Panc1 (cell line): ENCODE data around the gene HYCC2. TPM values are rescaled to one million over a fixed set of nuclear protein-coding genes. Genes with fewer than 3 reads are reported as not detected.
"Not testable (repeated sequence)": the region's sequence is repeated elsewhere in the genome, so short reads cannot be mapped to it uniquely, and the experiment has no call there.

Experiments
- ATAC-seq: fragments of 200-7000 bp; cut with Tn5 transposase; 2 replicates; pipeline ENCODE4 v1.9.1; 2020; ENCODE audit warnings: mild to moderate bottlenecking, moderate library complexity
- BruUV-seq: library from RNA; stranded (reverse); fragments of 400-500 nt; replicated peaks from 2 replicates; lab custom pipeline; 2021; lab: Mats Ljungman, UMichigan
- CTCF ChIA-PET: fragments of 300-600 bp; sonication (Branson Sonifier 250); formaldehyde crosslinking; loops from one replicate; lab custom pipeline; 2022; ENCODE audit warnings: antibody characterized with exemption; lab: Charles Lee
- POLR2A ChIA-PET: fragments of 300-600 bp; sonication (Branson Sonifier 250); formaldehyde crosslinking; loops from one replicate; lab custom pipeline; 2022; ENCODE audit warnings: antibody characterized with exemption; lab: Charles Lee
- DNase-seq: peaks from one replicate; pipeline ENCODE4 v3.0.0-alpha.2; 2010; ENCODE audit warnings: low read depth, low spot score
- H3K27ac ChIP-seq: 2 replicates; pipeline ENCODE4 v1.5.1; 2011; ENCODE audit warnings: mild to moderate bottlenecking, low read length, inconsistent platforms
- H3K27me3 ChIP-seq: fragments of 200-500 bp; sonication (Bioruptor generic); 2 replicates; pipeline ENCODE4 v1.6.0; 2014; ENCODE audit warnings: low read length, inconsistent platforms; ENCODE audit not compliant: control insufficient read depth, insufficient read depth
- H3K36me3 ChIP-seq: fragments of 200-500 bp; sonication (Bioruptor generic); 2 replicates; pipeline ENCODE4 v1.5.1; 2014; ENCODE audit warnings: inconsistent platforms, mild to moderate bottlenecking, low read length, moderate library complexity; ENCODE audit not compliant: control insufficient read depth, insufficient read depth
- H3K4me1 ChIP-seq: 2 replicates; pipeline ENCODE4 v1.5.1; 2011; ENCODE audit warnings: inconsistent platforms, mild to moderate bottlenecking, low read length, moderate library complexity; ENCODE audit not compliant: control insufficient read depth, insufficient read depth
- H3K4me3 ChIP-seq, 2 experiments: 2 replicates each; pipeline ENCODE4 v1.5.1; 2011 to 2012; ENCODE audit warnings: low read depth in 2 of 2, low read length in 2 of 2, mild to moderate bottlenecking in 2 of 2, inconsistent platforms in 1 of 2, moderate library complexity in 1 of 2
- H3K9me3 ChIP-seq: fragments of 200-500 bp; sonication (Bioruptor generic); 2 replicates; pipeline ENCODE4 v1.5.1; 2014; ENCODE audit warnings: low read depth, mild to moderate bottlenecking, inconsistent platforms, low read length, moderate library complexity; ENCODE audit not compliant: control insufficient read depth, insufficient read depth
- POLR2AphosphoS5 ChIP-seq: IDR thresholded peaks from 2 replicates; pipeline ENCODE4 v1.6.1; 2012; ENCODE audit warnings: mild to moderate bottlenecking, low read depth, low read length, moderate library complexity
- SIN3A ChIP-seq: IDR thresholded peaks from 2 replicates; pipeline ENCODE4 v1.6.1; 2012; ENCODE audit warnings: low read depth, mild to moderate bottlenecking, low read length, moderate library complexity, borderline replicate concordance; ENCODE audit not compliant: insufficient read depth
- TCF7L2 ChIP-seq: IDR thresholded peaks from 2 replicates; pipeline ENCODE4 v1.6.1; 2011; ENCODE audit warnings: mild to moderate bottlenecking, low read depth, low read length, inconsistent platforms
- in situ Hi-C: cut with HindIII; loops from 2 replicates; pipeline ENCODE4 v1.10.0; 2016; ENCODE audit warnings: low sequenced_read_pairs, low pct_unique_long_range_greater_than_20kb
- intact Hi-C: fragments of 100-400 bp; cut with micrococcal nuclease; formaldehyde crosslinking; loops from one replicate; pipeline ENCODE4 v1.10.0; 2022; ENCODE audit not compliant: unreplicated experiment
- total RNA-seq: library from RNA; stranded (reverse); gene quantifications from one replicate; pipeline ENCODE4 v1.2.1, GENCODE V29; 2021; ENCODE audit not compliant: unreplicated experiment
- TF ChIP-seq, protein P1 (sequence below): fragments of 450-650 bp; IDR thresholded peaks from 2 replicates; pipeline ENCODE4 v1.5.1; 2017; ENCODE audit warnings: mild to moderate bottlenecking
- TF ChIP-seq, protein P2 (sequence below), 2 experiments: IDR thresholded peaks; 2 replicates each; pipeline ENCODE4 v1.6.1; 2011 to 2012; ENCODE audit warnings: low read depth in 2 of 2, control low read depth in 1 of 2, low read length in 1 of 2, mild to moderate bottlenecking in 1 of 2, moderate library complexity in 1 of 2; ENCODE audit not compliant: insufficient read depth in 1 of 2

The HYCC2 gene
- total RNA-seq, 1 experiment from 2014 or later = 12.0 TPM

DNA sequence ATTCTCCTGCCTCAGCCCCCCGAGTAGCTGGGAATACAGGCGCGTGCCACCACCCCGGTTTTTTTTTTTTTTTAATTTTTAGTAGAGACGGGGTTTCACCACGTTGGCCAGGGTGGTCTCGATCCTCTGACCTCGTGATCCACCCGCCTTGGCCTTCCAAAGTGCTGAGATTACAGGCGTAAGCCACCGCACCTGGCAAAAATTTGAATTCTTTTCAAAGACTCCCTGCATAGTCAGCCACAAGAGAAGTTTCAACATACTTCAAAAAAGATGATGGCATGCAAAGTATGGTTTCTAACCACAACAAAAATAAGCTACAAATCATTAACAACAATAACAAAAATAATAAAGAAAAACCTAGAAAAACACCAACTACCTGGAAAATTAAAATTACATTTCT lies 22.0 kb downstream of the HYCC2 start:
- no TSS peak for BruUV-seq
- H3K27me3 ChIP-seq = no peaks in the 10 kb centered on the region
- H3K36me3 ChIP-seq = no peaks in the 10 kb centered on the region
- intact Hi-C loops (no loop called here), in situ Hi-C loops (no loop called here)
- H3K27ac ChIP-seq = no peak overlapping the region
- ChIA-PET POLR2A (no interaction called here), CTCF (interaction anchor here (0.6 kb wide), 1 partner anchor 15 kb away, joined by 4 read pairs; no protein-coding TSS in a partner anchor)
- TF ChIP-seq SIN3A (no peak), POLR2AphosphoS5 (no peak), TCF7L2 (no peak)
- TF ChIP-seq, protein P1, sequence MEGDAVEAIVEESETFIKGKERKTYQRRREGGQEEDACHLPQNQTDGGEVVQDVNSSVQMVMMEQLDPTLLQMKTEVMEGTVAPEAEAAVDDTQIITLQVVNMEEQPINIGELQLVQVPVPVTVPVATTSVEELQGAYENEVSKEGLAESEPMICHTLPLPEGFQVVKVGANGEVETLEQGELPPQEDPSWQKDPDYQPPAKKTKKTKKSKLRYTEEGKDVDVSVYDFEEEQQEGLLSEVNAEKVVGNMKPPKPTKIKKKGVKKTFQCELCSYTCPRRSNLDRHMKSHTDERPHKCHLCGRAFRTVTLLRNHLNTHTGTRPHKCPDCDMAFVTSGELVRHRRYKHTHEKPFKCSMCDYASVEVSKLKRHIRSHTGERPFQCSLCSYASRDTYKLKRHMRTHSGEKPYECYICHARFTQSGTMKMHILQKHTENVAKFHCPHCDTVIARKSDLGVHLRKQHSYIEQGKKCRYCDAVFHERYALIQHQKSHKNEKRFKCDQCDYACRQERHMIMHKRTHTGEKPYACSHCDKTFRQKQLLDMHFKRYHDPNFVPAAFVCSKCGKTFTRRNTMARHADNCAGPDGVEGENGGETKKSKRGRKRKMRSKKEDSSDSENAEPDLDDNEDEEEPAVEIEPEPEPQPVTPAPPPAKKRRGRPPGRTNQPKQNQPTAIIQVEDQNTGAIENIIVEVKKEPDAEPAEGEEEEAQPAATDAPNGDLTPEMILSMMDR = no peak
- TF ChIP-seq, protein P2, sequence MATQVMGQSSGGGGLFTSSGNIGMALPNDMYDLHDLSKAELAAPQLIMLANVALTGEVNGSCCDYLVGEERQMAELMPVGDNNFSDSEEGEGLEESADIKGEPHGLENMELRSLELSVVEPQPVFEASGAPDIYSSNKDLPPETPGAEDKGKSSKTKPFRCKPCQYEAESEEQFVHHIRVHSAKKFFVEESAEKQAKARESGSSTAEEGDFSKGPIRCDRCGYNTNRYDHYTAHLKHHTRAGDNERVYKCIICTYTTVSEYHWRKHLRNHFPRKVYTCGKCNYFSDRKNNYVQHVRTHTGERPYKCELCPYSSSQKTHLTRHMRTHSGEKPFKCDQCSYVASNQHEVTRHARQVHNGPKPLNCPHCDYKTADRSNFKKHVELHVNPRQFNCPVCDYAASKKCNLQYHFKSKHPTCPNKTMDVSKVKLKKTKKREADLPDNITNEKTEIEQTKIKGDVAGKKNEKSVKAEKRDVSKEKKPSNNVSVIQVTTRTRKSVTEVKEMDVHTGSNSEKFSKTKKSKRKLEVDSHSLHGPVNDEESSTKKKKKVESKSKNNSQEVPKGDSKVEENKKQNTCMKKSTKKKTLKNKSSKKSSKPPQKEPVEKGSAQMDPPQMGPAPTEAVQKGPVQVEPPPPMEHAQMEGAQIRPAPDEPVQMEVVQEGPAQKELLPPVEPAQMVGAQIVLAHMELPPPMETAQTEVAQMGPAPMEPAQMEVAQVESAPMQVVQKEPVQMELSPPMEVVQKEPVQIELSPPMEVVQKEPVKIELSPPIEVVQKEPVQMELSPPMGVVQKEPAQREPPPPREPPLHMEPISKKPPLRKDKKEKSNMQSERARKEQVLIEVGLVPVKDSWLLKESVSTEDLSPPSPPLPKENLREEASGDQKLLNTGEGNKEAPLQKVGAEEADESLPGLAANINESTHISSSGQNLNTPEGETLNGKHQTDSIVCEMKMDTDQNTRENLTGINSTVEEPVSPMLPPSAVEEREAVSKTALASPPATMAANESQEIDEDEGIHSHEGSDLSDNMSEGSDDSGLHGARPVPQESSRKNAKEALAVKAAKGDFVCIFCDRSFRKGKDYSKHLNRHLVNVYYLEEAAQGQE (IDR thresholded peaks at IDR 0.05; ENCODE audit: insufficient read depth in 1 of 2, low read depth in 2 of 2, low read length in 1 of 2) = no peak
- no peak overlapping the region for H3K4me3 ChIP-seq
- no peaks in the 10 kb centered on the region for H3K9me3 ChIP-seq
- no peaks in the 10 kb centered on the region for H3K4me1 ChIP-seq
- no peak for DNase-seq
- no peak for ATAC-seq

DNA sequence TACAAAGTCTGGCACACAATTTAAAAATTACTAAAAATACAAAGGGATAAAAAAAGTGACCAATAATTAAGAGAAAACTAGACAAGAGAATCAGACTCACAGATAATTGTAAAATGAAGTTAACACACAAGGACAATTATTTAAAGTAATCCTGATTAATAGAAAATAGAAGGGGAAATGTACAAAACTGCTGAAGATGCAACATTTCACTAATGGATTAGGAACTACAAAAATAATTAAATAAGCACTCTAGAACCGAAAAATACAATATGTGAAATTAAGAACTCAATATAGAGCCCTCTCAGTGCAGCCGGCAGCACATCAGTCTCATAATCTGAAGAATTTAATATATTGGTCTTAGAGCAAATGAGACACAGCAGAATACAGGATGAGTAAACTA lies 24.6 kb downstream of the HYCC2 start:
- BruUV-seq = no TSS peak
- ATAC-seq = no peak
- no peak overlapping the region for H3K4me3 ChIP-seq
- CTCF ChIA-PET = no interaction called here
- POLR2A ChIA-PET = no interaction called here
- H3K27me3 ChIP-seq = no peaks in the 10 kb centered on the region
- intact Hi-C loops = no loop called here
- no peak for DNase-seq
- H3K27ac ChIP-seq = no peak overlapping the region
- no peaks in the 10 kb centered on the region for H3K4me1 ChIP-seq
- no peak for TF ChIP-seq TCF7L2
- TF ChIP-seq, protein P1 = no peak
- no peaks in the 10 kb centered on the region for H3K9me3 ChIP-seq
- no peaks in the 10 kb centered on the region for H3K36me3 ChIP-seq
- in situ Hi-C loops = no loop called here

DNA sequence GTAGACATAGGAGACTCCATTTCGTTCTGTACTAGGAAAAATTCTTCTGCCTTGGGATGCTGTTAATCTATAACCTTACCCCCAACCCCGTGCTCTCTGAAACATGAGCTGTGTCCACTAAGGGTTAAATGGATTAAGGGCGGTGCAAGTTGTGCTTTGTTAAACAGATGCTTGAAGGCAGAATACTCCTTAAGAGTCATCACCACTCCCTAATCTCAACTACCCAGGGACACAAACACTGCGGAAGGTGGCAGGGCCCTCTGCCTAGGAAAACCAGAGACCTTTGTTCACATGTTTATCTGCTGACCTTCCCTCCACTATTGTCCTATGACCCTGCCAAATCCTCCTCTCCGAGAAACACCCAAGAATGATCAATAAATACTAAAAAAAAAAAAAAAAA lies 28.4 kb downstream of the HYCC2 start:
- DNase-seq, intact Hi-C loops, H3K9me3 ChIP-seq, in situ Hi-C loops, H3K36me3 ChIP-seq, H3K4me3 ChIP-seq, H3K27me3 ChIP-seq, ATAC-seq, H3K4me1 ChIP-seq, CTCF ChIA-PET, POLR2A ChIA-PET, H3K27ac ChIP-seq, BruUV-seq: not testable (repeated sequence)

DNA sequence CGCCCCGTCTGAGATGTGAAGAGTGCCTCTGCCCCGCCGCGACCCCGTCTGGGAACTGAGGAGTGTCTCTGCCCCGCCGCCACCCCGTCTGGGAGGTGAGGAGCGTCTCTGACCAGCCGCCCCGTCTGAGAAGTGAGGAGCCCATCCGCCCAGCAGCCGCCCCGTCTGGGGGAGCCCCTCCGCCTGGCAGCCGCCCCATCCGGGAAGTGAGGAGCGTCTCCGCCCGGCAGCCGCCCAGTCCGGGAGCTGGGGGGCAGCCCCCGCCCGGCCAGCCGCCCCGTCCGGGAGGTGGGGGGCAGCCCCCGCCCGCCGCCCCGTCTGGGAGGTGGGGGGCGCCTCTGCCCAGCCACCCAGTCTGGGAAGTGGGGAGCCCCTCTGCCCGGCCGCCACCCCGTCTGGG lies 29.0 kb downstream of the HYCC2 start:
- DNase-seq, H3K4me3 ChIP-seq, in situ Hi-C loops, H3K9me3 ChIP-seq, intact Hi-C loops, H3K4me1 ChIP-seq, CTCF ChIA-PET, H3K27me3 ChIP-seq, H3K27ac ChIP-seq, BruUV-seq, ATAC-seq, POLR2A ChIA-PET, H3K36me3 ChIP-seq: not testable (repeated sequence)
